ENCODE measurements around the gene GALNT9. TPM values are rescaled to one million over a fixed set of nuclear protein-coding genes. Genes with fewer than 3 reads are reported as not detected.

The GALNT9 gene
- polyA plus RNA-seq, 1 donor from 2014 or later = 13.5 TPM

DNA sequence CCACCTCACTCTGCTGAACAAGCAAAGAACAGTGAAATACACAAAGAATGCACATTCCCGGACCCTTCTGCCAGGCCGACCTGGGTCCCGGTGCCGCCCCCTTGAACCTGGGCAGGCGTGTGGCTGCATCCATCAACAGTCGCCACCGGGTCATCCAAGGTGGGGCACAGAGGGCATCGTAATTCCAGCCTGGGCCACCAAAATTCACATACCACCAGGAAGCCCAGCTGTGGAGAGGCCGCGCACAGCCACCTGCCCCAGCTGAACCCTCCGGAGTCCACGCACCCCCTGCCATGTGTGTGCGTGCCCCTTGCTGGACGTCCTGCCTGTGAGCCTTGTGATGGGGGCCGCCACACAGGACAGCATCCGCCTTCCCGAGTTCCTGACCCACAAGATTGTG, 99.5 kb downstream of the GALNT9 start:
- Histone ChIP-seq H3F3A (ENCODE audit: insufficient read depth, low read length, poor library complexity, severe bottlenecking) (no peaks in the 10 kb centered on the region), H2AFZ (ENCODE audit: low read depth, low read length) (no peak overlapping the region)

DNA sequence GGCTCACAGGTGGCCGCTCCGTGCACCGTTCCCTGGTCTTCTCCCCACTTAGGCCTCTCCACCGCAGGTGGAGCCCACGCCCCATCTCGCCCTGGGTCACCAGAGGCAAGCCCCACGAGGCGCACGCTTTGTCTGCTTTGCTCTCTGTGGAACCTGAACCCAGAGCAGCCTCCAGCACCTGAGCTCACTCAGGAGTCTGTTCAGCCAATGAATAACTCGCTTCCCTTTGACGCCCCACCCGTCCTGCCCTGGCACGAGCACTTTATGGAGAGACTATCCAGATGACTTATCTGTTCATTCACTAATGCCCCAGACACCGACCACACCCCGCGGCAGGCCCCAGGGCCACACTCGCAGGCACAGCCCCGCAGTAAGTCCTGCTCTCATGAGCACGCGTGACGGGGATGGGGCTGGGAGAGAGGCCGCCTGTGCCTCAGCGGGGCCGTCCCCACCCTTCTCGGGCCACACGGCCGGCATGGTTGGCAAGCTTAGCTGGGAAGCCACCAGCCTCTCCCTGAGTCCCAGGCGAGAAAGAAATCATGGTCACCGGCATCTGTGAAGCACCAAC, 100.1 kb downstream of the GALNT9 start:
- Histone ChIP-seq H3K27ac (ENCODE audit: low read length) (no peak overlapping the region), H3K27me3 (ENCODE audit: insufficient read depth, low read depth, low read length) (no peaks in the 10 kb centered on the region), H3K9me2 (ENCODE audit: insufficient read depth, low read length) (no peaks in the 10 kb centered on the region), H3K9me3 (ENCODE audit: low read length) (no peaks in the 10 kb centered on the region), H3K36me3 (ENCODE audit: insufficient read depth, low read length) (no peaks in the 10 kb centered on the region), H2AFZ (ENCODE audit: low read depth, low read length) (no peak overlapping the region), H3K4me2 (ENCODE audit: low read length) (no peak overlapping the region), H3F3A (ENCODE audit: insufficient read depth, low read length, poor library complexity, severe bottlenecking) (no peaks in the 10 kb centered on the region), H4K20me1 (ENCODE audit: insufficient read depth) (no peaks in the 10 kb centered on the region), H3K79me2 (replicated peaks; ENCODE audit: insufficient read depth, low read length) (no peaks in the 10 kb centered on the region), H3K9ac (ENCODE audit: low read length) (no peak overlapping the region), H3K4me3 (ENCODE audit: low read length) (no peak overlapping the region)
- TF ChIP-seq EZH2 (IDR thresholded peaks at IDR 0.05; ENCODE audit: borderline replicate concordance, insufficient read depth, low read length, poor library complexity, severe bottlenecking) = no peak
- no peak for TF ChIP-seq SMC3 (conservative IDR thresholded peaks at IDR 0.05; ENCODE audit: poor library complexity)
- TF ChIP-seq POLR2AphosphoS5 (IDR thresholded peaks at IDR 0.05) = no peak
- TF ChIP-seq RAD21 (conservative IDR thresholded peaks at IDR 0.05) = no peak
- no peak for TF ChIP-seq MXI1 (conservative IDR thresholded peaks at IDR 0.05; ENCODE audit: poor library complexity, severe bottlenecking)
- TF ChIP-seq, protein P1, sequence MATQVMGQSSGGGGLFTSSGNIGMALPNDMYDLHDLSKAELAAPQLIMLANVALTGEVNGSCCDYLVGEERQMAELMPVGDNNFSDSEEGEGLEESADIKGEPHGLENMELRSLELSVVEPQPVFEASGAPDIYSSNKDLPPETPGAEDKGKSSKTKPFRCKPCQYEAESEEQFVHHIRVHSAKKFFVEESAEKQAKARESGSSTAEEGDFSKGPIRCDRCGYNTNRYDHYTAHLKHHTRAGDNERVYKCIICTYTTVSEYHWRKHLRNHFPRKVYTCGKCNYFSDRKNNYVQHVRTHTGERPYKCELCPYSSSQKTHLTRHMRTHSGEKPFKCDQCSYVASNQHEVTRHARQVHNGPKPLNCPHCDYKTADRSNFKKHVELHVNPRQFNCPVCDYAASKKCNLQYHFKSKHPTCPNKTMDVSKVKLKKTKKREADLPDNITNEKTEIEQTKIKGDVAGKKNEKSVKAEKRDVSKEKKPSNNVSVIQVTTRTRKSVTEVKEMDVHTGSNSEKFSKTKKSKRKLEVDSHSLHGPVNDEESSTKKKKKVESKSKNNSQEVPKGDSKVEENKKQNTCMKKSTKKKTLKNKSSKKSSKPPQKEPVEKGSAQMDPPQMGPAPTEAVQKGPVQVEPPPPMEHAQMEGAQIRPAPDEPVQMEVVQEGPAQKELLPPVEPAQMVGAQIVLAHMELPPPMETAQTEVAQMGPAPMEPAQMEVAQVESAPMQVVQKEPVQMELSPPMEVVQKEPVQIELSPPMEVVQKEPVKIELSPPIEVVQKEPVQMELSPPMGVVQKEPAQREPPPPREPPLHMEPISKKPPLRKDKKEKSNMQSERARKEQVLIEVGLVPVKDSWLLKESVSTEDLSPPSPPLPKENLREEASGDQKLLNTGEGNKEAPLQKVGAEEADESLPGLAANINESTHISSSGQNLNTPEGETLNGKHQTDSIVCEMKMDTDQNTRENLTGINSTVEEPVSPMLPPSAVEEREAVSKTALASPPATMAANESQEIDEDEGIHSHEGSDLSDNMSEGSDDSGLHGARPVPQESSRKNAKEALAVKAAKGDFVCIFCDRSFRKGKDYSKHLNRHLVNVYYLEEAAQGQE (IDR thresholded peaks at IDR 0.05; ENCODE audit: borderline replicate concordance) = no peak
- TF ChIP-seq, protein P2, sequence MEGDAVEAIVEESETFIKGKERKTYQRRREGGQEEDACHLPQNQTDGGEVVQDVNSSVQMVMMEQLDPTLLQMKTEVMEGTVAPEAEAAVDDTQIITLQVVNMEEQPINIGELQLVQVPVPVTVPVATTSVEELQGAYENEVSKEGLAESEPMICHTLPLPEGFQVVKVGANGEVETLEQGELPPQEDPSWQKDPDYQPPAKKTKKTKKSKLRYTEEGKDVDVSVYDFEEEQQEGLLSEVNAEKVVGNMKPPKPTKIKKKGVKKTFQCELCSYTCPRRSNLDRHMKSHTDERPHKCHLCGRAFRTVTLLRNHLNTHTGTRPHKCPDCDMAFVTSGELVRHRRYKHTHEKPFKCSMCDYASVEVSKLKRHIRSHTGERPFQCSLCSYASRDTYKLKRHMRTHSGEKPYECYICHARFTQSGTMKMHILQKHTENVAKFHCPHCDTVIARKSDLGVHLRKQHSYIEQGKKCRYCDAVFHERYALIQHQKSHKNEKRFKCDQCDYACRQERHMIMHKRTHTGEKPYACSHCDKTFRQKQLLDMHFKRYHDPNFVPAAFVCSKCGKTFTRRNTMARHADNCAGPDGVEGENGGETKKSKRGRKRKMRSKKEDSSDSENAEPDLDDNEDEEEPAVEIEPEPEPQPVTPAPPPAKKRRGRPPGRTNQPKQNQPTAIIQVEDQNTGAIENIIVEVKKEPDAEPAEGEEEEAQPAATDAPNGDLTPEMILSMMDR (IDR thresholded peaks at IDR 0.05; ENCODE audit: poor library complexity, severe bottlenecking) = no peak
- no peak for TF ChIP-seq TAF1 (IDR thresholded peaks at IDR 0.05; ENCODE audit: low read depth)
- TF ChIP-seq EP300 (conservative IDR thresholded peaks at IDR 0.05; ENCODE audit: poor library complexity, severe bottlenecking) = no peak

More for the DNA sequence above, 99.5 kb downstream of the GALNT9 start:
- Histone ChIP-seq H3K36me3 (ENCODE audit: insufficient read depth, low read length) (no peaks in the 10 kb centered on the region), H3K9me3 (ENCODE audit: low read length) (no peaks in the 10 kb centered on the region), H3K9ac (ENCODE audit: low read length) (no peak overlapping the region), H3K4me2 (ENCODE audit: low read length) (no peak overlapping the region), H3K4me3 (ENCODE audit: low read length) (no peak overlapping the region), H3K79me2 (replicated peaks; ENCODE audit: insufficient read depth, low read length) (no peaks in the 10 kb centered on the region), H3K27me3 (ENCODE audit: insufficient read depth, low read depth, low read length) (no peaks in the 10 kb centered on the region), H3K9me2 (ENCODE audit: insufficient read depth, low read length) (no peaks in the 10 kb centered on the region), H4K20me1 (ENCODE audit: insufficient read depth) (no peaks in the 10 kb centered on the region), H3K27ac (ENCODE audit: low read length) (no peak overlapping the region)
- no peak for TF ChIP-seq SMC3 (conservative IDR thresholded peaks at IDR 0.05; ENCODE audit: poor library complexity)
- no peak for TF ChIP-seq EP300 (conservative IDR thresholded peaks at IDR 0.05; ENCODE audit: poor library complexity, severe bottlenecking)
- TF ChIP-seq EZH2 (IDR thresholded peaks at IDR 0.05; ENCODE audit: borderline replicate concordance, insufficient read depth, low read length, poor library complexity, severe bottlenecking) = no peak
- TF ChIP-seq RAD21 (conservative IDR thresholded peaks at IDR 0.05) = no peak
- TF ChIP-seq TAF1 (IDR thresholded peaks at IDR 0.05; ENCODE audit: low read depth) = no peak
- TF ChIP-seq, protein P2 (IDR thresholded peaks at IDR 0.05; ENCODE audit: poor library complexity, severe bottlenecking) = no peak
- no peak for TF ChIP-seq POLR2AphosphoS5 (IDR thresholded peaks at IDR 0.05)
- no peak for TF ChIP-seq MXI1 (conservative IDR thresholded peaks at IDR 0.05; ENCODE audit: poor library complexity, severe bottlenecking)
- TF ChIP-seq, protein P1 (IDR thresholded peaks at IDR 0.05; ENCODE audit: borderline replicate concordance) = no peak
